Fibroblast of skin of right quadriceps (primary cell): ENCODE measurements around the gene LLGL2.
"Not testable (repeated sequence)": the region's sequence is repeated elsewhere in the genome, so short reads cannot be mapped to it uniquely, and the experiment has no call there.

ENCODE experiments used
- DNase-seq: peaks from one replicate; pipeline ENCODE4 v3.0.0-alpha.2; 2013

Gene LLGL2, protein sequence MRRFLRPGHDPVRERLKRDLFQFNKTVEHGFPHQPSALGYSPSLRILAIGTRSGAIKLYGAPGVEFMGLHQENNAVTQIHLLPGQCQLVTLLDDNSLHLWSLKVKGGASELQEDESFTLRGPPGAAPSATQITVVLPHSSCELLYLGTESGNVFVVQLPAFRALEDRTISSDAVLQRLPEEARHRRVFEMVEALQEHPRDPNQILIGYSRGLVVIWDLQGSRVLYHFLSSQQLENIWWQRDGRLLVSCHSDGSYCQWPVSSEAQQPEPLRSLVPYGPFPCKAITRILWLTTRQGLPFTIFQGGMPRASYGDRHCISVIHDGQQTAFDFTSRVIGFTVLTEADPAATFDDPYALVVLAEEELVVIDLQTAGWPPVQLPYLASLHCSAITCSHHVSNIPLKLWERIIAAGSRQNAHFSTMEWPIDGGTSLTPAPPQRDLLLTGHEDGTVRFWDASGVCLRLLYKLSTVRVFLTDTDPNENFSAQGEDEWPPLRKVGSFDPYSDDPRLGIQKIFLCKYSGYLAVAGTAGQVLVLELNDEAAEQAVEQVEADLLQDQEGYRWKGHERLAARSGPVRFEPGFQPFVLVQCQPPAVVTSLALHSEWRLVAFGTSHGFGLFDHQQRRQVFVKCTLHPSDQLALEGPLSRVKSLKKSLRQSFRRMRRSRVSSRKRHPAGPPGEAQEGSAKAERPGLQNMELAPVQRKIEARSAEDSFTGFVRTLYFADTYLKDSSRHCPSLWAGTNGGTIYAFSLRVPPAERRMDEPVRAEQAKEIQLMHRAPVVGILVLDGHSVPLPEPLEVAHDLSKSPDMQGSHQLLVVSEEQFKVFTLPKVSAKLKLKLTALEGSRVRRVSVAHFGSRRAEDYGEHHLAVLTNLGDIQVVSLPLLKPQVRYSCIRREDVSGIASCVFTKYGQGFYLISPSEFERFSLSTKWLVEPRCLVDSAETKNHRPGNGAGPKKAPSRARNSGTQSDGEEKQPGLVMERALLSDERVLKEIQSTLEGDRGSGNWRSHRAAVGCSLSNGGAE

DNA sequence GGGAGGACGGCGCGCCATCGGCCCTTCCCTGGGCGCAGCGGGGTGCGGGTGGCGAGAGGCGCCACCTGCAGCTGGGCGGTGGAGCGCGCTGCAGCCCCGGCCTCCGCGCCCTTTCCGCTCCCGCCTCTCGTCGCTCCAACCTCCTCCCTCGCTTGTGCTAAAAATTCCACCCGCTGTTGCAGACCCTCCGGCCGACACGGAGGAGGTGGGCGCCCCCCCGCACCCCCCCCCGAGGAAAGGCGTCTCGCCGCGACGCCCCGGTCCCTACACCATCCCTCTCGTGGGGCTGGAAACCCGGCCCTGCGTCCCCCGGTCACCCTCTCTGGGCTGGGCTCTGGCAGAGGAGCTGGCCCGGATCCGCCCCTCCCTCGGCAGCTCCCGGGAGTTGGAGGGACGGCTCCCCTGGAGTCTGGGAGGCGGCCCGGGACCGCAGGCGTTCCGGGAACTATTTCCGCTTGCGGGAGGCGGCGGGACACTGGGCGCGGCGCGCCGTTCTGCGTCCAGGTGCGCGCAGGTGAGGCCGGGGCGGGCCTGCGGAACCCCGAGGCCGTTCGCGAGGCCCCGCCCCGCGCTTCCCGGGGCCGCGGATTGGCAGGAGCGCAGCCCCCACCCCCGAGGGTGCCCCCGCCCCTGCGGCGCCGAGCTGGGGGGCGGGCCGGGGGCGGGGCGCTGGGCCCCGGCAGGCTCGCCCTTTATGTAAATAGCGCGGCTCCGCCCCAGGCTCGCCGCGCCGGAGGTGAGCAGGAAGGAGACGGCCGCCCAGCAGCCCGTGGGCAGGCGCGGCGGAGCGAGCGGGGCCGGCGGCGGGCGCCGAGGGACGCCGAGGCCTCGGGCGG lies at the start of gene LLGL2:
TSS of gene LLGL2 (plus strand) at position 728 of the 836 bp plus-strand sequence. CDS start 17,730 bp downstream, outside the sequence.
- peak; percentile 42 for DNase-seq

DNA sequence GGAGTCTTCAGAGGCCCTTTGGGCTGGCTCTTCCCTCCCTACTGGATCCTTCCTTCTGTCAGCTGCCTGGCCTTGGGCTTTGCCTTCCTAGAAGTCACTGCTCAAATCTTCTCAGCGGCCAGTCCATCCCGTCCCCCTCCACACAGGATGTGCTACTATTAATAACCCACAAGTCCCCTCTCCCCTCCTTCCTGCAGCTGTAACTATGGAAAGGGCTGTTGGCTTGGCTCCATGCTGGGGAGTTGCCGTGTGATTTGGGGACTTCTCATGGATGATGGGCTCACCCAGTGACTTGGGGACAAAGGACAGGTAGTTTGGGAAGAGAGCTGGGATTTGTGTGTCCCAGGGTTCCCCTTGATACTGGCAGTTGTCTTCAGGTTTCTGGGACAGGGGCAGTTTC lies 49.6 kb upstream of the LLGL2 start:
- peak; percentile 37 for DNase-seq

DNA sequence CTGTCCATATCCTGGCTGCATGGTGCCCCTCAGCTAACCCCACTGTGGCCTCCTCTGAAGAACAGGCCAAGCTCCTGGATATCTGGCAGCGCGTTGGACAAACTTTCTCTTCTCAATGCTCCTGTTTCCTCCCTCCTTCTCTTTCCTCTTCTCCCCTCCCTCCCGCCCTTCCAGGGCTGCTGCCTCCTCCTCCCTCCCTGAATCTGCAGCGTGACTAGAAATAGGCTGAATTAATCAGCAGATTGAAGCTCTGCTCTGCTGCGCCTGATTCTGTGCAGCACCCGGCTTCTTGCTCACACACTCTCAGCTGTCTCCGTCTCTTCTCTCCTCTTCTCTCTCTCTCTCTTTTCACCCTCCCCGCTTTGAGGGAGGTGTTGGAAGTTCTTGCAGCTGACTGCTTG lies 49.2 kb upstream of the LLGL2 start:
- peak; percentile 10 for DNase-seq

DNA sequence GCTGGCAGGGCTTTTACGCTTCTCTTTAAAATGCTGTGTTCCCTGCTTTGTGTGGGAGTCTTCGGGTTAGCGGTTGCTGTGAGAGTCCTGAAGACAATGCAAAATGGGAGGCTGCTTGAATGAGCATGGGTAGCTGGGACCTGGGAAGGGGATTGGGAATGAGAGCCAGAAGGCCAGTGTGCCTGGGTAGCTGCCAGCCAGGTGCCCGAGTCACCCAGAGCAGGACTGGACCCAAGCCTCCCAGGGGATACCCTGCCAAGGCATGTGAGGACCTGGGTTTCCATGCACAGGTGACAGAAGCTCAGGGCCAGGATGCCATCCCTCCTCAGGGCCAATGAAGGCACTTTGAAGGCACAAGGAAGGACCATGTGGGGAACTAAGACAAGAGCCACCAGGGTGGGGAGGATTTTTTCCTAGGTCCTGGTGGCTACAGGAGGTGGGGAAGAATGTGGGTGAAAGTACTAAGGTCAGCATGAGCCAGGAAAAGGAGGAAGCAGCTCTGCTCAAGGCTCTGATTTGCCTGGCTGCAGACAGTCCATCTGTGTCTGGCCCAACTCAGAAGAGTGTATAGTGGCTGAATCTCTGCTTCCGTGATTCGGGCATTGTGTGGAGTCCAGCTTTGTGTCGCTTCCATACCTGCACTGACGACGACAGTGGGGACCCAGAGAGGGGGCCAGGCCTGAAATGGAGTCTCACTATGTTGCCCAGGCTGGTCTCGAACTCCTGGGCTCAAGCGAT lies 48.6 kb upstream of the LLGL2 start:
- DNase-seq: no peak

DNA sequence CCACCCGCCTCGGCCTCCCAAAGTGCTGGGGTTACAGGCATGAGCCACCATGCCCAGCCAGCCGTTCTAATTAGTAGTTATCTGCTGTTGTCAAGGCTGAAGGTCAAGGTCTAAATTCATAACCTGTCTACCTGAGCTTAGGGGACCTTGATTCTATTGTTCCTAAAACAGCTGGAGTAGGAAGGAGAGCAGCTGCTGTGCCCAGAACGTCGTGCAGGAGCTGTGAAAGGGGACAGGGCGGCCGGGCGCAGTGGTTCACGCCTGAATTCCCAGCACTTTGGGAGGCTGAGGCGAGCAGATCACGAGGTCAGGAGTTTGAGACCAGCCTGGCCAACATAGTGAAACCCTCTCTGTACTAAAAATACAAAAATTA lies 48.0 kb upstream of the LLGL2 start:
- DNase-seq: not testable (repeated sequence)

DNA sequence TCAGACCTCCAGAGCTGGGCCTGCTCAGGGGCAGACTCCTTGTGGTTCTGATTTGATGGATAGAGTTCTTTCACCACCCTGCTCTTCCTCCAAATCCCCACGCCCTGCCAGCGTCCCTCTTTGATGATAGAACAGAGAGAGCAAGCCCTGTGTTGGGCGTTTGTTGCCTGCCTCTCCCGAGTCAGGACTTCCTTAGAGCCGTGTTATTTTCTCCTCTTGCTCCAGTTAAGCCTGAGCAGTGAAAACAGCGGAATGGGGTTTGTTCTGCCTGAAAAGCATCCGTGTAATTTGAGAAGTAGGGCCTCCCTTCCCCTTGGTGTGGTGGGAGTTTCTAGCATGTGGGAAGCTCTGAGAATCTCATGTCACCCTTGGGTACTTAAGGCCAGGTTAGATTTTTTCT lies 47.0 kb upstream of the LLGL2 start:
- peak; percentile 14 for DNase-seq

DNA sequence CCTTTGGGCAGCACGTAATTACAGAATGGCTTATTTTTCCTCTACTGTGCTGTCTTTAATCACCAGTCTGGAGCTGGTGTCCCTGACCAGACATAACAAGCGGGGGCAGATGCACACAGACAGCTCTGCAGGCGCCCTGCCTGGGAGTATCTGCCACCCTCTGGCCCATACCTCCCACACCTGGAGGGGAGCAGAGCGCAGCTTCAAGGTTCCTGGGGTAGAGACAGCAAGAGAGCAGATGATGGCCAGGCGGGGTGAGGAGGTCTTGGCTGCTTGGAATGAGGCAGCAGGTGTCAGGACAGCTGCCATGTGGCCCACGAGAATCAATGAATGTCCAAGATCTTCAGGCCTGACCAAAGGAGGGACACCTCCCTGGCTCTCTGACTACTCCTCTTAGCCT lies 45.2 kb upstream of the LLGL2 start:
- no peak for DNase-seq

DNA sequence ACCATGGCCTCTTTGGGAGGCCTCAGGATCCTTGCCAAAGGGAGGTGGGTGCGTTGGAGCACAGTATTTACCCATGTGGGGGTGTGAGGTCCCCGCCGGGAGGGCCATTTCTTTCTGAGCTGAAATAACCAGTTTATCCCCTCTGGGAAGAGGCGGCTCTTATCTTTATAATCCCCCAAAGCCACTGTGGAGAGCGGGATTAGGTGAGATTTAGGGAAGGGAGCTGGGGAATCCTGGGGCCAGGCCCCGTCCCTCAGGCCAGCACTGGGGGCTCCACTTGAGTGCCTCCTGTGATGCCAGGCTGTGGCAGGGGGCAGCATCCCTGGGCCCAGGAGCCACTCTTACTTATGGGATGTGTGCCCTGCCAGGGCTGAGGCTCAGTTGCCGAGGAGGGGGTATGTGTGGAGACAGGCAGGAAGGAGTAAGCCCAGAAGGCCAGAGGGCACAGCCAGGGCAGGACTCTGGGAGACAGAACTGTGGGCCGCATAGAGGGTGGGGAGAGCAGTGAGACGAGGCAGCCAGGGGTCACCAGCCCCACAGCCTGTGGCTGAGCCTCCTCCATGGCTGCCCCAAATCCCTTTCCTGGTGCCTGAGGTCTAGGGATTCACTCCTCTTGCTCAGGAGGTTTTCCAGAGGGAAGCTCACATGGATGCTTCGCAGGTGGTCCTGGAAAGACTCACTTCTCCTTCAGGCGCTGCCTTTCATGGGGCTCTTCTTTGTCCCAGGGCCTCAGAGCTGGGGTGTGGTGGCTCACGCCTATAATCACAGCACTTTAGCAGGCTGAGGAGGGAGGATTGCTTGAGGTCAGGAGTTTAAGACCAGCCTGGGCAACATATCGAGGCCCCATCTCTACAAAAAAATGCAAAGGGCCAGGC lies 44.1 kb upstream of the LLGL2 start:
- no peak for DNase-seq

DNA sequence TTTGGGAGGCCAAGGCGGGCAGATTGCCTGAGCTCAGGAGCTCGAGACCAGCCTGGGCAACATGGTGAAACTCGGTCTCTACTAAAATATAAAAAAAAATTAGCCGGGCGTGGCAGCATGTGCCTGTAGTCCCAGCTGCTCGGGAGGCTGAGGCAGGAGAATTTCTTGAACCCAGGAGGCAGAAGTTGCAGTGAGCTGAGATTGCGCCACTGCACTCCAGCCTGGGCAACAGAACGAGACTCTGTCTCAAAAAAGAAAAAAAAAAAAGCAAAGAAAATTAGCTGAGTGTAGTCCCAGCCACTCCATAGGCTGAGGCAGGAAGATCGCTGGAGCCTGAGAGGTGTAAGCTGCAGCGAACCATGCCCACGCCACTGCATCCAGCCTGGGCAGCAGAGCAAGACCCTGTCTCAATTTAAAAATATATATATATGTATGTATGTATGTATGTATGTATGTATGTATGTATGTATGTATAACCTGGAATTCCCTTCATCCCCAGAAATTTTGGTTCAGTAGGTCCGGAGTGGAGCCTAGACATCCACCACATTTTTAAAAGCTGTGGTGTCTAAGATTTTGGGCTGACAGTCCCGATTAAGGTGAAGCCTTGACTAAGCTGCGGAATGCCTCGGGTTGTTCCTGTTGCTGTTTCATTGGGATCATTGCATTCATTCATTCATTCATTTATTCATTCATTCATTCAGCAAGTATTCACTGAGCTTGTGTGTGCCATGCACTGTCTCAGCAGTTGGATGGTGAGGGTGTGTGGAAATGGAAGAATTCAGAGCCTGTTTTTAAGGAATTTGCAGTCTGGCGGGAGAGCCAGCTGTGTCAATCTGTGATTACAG lies 43.2 kb upstream of the LLGL2 start:
- DNase-seq: no peak

DNA sequence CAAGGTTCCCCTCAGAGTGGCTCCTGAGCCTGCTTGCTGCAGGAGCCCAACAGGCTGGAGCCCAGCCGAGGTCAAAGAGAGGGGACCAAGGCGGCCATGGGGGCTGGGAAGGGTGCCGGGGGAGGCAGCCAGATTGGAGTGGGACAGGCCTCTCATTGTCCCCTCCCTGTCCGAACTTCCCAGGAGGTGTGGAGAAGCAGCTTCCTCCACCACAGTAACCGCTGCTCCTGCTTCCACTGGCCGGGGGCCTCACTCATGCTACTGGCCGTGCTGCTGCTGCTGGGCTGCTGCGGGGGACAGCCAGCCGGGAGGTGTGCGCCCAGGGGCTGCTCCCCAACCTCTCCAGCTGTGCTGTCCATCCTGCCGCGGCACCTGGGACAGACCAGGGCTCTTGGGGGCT lies 39.8 kb upstream of the LLGL2 start:
- DNase-seq: no peak

DNA sequence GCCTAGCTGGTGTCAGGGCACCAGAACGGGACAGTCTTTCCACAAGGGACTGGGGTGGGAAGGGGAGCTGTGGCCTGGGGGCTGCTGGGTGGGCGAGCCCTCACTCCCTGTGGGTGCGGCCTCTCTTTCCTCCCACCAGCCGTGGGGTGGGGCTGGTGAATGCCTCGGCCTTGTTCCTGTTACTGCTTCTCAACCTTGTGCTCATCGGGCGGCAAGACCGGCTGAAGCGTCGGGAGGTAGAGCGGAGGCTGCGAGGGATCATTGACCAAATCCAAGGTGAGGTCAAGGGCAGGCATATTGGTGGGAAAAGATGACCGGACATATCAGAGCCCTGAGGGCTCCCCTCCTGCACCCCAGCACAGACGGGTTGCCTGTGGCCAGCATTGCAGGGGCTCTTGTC lies 39.3 kb upstream of the LLGL2 start:
- DNase-seq: no peak

DNA sequence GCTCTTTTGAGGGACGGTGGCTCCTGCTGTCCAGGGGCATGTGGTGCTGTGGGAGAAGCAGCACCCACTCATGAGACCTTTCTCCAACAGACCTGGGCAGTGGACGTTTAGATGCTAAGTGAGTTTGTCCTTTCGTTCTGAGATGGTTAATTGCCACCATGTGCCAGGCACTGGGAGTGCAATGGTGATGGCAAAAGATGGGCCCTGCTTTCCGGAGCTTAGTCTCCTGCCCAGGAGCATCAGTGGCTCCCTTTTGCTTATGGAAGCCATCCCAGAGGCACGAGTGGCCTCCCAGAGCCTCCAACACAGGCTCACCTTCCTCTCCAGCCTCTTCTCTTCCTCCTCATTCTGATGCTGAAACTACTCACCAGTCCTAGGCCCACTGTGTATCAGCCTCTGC lies 38.5 kb upstream of the LLGL2 start:
- no peak for DNase-seq

DNA sequence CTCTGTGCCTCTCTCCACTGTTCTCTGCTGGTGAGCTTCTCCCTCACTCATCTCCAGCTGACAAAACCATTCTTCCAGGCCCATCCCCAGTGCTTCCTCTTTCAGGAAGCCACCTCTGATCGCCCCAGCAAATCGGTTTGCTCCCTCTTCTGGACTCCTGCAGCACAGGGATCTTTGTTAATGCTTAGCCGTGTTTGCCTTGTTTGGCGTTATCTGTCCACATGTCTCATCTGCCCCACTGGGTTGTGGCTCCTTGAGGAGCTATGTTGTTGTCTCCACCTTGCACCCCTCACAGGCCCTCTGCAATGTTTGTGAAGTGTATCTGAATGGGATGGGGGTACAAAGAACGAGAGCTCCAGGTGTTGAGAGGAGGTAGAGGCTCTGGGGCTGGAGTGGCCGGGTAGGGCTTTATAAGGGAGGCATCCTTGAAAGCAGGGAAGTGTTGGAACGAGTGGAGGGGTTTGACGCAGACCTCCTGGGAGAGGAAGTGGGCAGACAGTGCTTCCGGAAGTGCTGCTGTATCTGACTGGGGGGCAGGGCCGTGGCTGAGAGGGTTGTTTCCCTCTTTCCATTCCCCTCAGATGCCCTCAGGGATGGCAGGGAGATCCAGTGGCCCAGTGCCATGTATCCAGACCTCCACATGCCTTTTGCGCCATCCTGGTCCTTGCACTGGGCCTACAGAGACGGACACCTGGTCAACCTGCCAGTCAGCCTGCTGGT lies 38.0 kb upstream of the LLGL2 start:
- DNase-seq: no peak

DNA sequence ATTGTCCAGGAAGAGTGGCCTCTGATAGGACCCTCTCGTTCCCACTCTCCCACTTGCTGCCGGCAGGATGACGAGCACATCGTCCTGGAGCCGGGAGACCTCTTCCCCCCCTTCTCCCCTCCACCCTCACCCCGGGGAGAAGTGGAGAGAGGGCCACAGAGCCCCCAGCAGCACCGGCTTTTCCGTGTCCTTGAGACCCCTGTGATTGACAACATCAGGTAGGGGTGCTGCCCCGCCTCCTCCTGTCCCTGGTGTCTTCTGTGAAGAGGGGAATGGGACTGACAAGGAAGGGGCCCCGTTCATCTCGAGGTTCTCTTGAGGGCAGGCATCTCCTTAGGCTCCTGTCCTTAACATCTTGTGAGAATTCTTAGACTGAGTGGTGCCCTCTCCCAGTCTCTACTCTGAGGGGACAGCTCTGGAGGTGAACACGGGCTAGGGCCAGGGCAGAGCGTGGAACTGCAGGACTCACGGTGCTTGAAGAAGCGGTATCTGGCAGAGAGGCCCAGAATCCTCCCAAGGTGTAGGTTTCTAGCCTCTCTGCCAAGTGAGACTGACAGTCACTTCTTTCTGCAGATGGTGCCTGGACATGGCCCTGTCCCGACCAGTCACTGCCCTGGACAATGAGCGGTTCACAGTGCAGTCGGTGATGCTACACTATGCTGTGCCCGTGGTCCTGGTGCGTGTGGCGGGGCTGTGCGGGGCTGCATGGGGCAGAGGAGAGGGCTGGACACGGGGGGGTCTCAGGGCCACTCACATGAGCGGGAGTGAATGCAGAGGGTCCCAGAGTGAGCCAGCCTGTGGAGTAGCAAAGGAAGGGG lies 36.6 kb upstream of the LLGL2 start:
- DNase-seq: no peak

DNA sequence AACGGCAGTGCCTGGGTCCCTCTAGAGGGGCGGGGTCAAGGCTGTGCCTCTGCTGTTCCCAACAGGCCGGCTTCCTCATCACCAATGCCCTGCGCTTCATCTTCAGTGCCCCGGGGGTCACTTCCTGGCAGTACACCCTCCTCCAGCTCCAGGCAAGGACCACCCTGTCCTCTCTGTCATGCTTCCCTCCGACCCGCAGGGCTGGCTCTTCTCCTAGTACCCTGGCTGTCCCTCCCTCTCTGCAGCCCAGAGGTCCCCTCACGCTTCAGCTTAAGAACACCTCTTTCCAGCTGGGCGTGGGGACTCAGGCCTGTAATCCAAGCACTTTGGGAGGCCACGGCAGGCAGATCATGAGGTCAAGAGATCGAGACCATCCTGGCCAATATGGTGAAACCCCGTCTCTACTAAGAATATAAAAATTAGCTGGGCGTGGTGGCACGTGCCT lies 36.0 kb upstream of the LLGL2 start:
- no peak for DNase-seq

DNA sequence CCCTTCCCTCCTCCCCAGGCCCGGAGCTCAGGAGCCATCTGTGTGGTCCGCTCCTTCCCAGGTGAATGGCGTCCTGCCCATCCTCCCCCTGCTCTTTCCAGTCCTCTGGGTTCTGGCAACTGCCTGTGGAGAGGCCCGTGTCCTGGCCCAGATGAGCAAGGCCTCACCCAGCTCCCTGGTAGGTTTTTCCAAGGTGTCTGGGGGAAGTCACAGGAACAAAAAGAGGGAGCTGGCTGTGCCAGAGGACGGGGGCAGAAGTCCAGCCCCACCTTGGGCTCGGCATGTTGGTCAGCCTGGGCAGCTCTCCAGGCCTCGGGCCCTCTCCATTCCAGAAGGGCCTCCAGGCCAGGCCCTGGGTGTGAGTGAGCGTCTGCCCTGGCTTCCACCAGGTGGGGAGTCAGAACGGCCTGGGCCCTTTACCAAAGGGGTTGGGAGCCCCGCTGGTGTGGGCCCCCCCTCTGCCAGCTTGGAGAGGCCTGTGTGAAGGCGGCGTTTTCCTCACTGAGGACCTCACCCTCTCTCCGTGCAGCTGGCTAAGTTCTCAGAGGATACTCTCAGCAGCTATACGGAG lies 35.2 kb upstream of the LLGL2 start:
- DNase-seq: no peak

DNA sequence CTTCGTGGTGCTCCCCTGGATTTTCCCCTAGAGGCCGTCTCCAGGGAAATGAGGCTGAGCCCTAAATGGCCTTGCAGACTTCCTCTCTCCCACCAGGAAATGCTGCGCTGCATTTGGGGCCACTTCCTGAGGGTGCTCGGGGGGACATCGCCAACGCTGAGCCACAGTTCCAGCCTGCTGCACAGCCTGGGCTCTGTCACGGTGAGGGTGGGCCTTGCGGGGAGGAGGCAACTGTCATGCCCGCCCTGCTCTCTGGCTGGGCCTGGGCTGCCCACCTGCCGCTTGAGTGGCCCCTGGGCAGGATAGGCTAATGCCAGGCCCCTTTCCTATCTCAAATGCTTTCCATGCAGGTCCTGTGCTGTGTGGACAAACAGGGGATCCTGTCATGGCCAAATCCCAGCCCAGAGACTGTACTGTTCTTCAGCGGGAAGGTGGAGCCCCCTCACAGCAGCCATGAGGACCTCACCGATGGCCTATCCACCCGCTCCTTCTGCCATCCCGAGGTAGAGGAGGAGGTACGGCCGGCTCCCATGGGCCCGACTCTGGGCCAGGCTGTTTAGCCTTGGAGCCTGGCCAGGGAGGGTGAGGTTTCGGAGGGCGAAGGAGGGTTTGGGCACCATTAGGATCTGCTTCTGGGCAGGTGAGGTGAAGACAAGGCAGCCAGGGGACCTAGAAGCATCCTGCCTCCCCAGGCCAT lies 34.4 kb upstream of the LLGL2 start:
- no peak for DNase-seq
